Measurements from ENCODE around the gene PPME1. TPM values are rescaled to one million over a fixed set of nuclear protein-coding genes. Genes with fewer than 3 reads are reported as not detected.

PPME1 gene
- total RNA-seq, 1 experiment from 2014 or later, result 68.3 TPM

- ChIA-PET POLR2A (no interaction called here), CTCF (no interaction called here)
These were observed 48.1 kb upstream of the PPME1 start for GRCh38 chr11:74123008-74123448.

More at GRCh38 chr11:74123008-74123448, 48.1 kb upstream of the PPME1 start:
- BruUV-seq (replicated peaks), result no TSS peak
- Histone ChIP-seq H2AFZ (ENCODE audit: low read depth, low read length, poor library complexity, severe bottlenecking) (no peak overlapping the region), H4K20me1 (ENCODE audit: insufficient read depth) (no peaks in the 10 kb centered on the region), H3K79me2 (ENCODE audit: insufficient read depth, low read length) (no peaks in the 10 kb centered on the region), H3K9me3 (ENCODE audit: control insufficient read depth in 1 of 2, insufficient read depth in 1 of 2, low read depth in 1 of 2, low read length in 2 of 2) (no peaks in the 10 kb centered on the region), H3K4me3 (replicated peaks in 1 of 2; ENCODE audit: low read depth in 1 of 2, low read length in 2 of 2) (no peak overlapping the region), H3K36me3 (ENCODE audit: control insufficient read depth in 1 of 2, insufficient read depth in 2 of 2, low read length in 2 of 2) (0 out of 4 replicates have a peak, but pooled peaks cover 0 to 5% of the 10 kb centered on the region in 2 experiments), H3K27ac (ENCODE audit: low read depth, low read length) (no peak overlapping the region), H3K9ac (ENCODE audit: low read length) (no peak overlapping the region), H3K27me3 (ENCODE audit: insufficient read depth, low read length) (no peaks in the 10 kb centered on the region), H3K9me2 (ENCODE audit: insufficient read depth) (no peaks in the 10 kb centered on the region), H3K4me1 (ENCODE audit: control insufficient read depth in 1 of 2, insufficient read depth in 2 of 2, low read length in 2 of 2) (no peaks in the 10 kb centered on the region), H3K4me2 (ENCODE audit: low read length) (no peak overlapping the region)
- intact Hi-C loops (cut with micrococcal nuclease), result no loop called here
- no peak for TF ChIP-seq ZFX (IDR thresholded peaks at IDR 0.05)
- TF ChIP-seq EZH2 (IDR thresholded peaks at IDR 0.05), result no peak
- no peak for TF ChIP-seq ATF3 (IDR thresholded peaks at IDR 0.05)
- no peak for TF ChIP-seq RAD21 (IDR thresholded peaks at IDR 0.05; ENCODE audit: low read depth)
- no peak for TF ChIP-seq EGR1 (IDR thresholded peaks at IDR 0.05; ENCODE audit: low read depth)
- TF ChIP-seq CTCF (IDR thresholded peaks at IDR 0.05 in 2 of 3, conservative IDR thresholded peaks at IDR 0.05 in 1 of 3; ENCODE audit: borderline replicate concordance in 1 of 3, insufficient read depth in 1 of 3, low read depth in 2 of 3, low read length in 2 of 3), result no peak
- no peak for TF ChIP-seq TCF7L2 (IDR thresholded peaks at IDR 0.05; ENCODE audit: borderline replicate concordance, extremely low read depth, insufficient read depth, insufficient read length)
- no peak for TF ChIP-seq CBX3 (IDR thresholded peaks at IDR 0.05; ENCODE audit: low read depth)
- TF ChIP-seq ELF1 (IDR thresholded peaks at IDR 0.05; ENCODE audit: borderline replicate concordance, low read depth), result no peak
- TF ChIP-seq, protein P1, sequence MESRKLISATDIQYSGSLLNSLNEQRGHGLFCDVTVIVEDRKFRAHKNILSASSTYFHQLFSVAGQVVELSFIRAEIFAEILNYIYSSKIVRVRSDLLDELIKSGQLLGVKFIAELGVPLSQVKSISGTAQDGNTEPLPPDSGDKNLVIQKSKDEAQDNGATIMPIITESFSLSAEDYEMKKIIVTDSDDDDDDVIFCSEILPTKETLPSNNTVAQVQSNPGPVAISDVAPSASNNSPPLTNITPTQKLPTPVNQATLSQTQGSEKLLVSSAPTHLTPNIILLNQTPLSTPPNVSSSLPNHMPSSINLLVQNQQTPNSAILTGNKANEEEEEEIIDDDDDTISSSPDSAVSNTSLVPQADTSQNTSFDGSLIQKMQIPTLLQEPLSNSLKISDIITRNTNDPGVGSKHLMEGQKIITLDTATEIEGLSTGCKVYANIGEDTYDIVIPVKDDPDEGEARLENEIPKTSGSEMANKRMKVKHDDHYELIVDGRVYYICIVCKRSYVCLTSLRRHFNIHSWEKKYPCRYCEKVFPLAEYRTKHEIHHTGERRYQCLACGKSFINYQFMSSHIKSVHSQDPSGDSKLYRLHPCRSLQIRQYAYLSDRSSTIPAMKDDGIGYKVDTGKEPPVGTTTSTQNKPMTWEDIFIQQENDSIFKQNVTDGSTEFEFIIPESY (IDR thresholded peaks at IDR 0.05; ENCODE audit: extremely low read depth, insufficient replicate concordance, low read length), result no peak
- TF ChIP-seq REST (IDR thresholded peaks at IDR 0.05; ENCODE audit: low read depth), result no peak
- no peak for TF ChIP-seq POLR2AphosphoS5 (IDR thresholded peaks at IDR 0.05; ENCODE audit: low read depth, low read length)
- TF ChIP-seq FOSL1 (IDR thresholded peaks at IDR 0.05; ENCODE audit: low read depth), result no peak
- TF ChIP-seq ZNF274 (IDR thresholded peaks at IDR 0.05; ENCODE audit: low read depth, low read length), result no peak
- TF ChIP-seq SRF (IDR thresholded peaks at IDR 0.05; ENCODE audit: low read depth), result no peak
- TF ChIP-seq EZH2phosphoT487 (IDR thresholded peaks at IDR 0.05; ENCODE audit: borderline replicate concordance), result no peak
- TF ChIP-seq SIN3A (IDR thresholded peaks at IDR 0.05; ENCODE audit: low read depth), result no peak
- TF ChIP-seq MAX (IDR thresholded peaks at IDR 0.05), result no peak
- TF ChIP-seq SP1 (IDR thresholded peaks at IDR 0.05; ENCODE audit: low read depth), result no peak
- ATAC-seq (no peak), DNase-seq (ENCODE audit: low read depth, low spot score) (no peak)
- RAD21 ChIA-PET (ENCODE audit: low non-redundant PET in 1 of 2, low total read pairs in 2 of 2, uncharacterized antibody in 2 of 2, unreplicated experiment in 2 of 2), result no interaction called here
